HG03280 (cell line): ENCODE data around the gene TSNAXIP1.
A peak's percentile ranks its signal among the peaks of the same experiment; 100 is the strongest.

Experiments
- ATAC-seq: cut with Tn5 transposase; IDR thresholded peaks from one replicate; pipeline ENCODE4 v1.9.1; 2021; ENCODE audit warnings: mild to moderate bottlenecking, moderate library complexity; ENCODE audit not compliant: unreplicated experiment

The TSNAXIP1 gene, protein sequence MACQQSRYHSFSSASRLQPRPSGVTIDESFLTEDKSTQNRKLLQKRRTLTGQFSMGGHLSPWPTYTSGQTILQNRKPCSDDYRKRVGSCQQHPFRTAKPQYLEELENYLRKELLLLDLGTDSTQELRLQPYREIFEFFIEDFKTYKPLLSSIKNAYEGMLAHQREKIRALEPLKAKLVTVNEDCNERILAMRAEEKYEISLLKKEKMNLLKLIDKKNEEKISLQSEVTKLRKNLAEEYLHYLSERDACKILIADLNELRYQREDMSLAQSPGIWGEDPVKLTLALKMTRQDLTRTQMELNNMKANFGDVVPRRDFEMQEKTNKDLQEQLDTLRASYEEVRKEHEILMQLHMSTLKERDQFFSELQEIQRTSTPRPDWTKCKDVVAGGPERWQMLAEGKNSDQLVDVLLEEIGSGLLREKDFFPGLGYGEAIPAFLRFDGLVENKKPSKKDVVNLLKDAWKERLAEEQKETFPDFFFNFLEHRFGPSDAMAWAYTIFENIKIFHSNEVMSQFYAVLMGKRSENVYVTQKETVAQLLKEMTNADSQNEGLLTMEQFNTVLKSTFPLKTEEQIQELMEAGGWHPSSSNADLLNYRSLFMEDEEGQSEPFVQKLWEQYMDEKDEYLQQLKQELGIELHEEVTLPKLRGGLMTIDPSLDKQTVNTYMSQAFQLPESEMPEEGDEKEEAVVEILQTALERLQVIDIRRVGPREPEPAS

DNA sequence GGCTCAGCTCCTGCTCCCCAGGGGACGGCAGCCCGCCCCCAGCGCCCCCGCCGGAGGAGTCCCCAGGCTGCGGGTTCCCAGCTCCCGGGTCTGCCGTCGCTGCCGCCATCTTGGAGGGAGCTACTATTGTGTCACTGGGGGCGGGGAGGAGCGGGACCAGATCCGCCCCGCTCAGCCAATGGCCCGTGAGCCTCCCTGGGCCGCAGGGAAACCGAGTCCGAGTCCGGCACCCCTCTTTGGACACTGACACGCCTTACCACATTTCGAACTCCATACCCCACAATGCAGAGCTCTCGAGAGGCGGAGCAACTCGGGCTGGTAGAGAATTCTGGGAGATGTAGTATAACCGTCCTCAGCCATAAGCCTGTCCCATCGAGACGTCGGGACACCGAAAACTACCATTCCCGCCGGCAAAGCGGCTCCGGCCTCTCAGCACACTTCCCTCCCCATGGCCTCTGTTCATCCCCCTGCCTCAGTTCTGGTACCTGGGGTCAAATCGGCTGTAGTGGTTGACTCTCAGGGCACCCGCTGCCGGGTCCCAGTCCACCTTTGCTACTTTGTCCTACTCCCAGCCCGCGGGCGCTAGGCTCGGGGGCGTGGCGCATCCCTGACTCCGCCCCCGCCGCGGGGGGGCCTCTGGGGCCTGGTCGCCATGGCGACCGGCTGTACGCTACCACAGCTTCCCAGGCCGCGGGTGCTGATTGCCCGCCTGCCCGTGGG is at the start of gene TSNAXIP1, which contains the start of gene RANBP10:
Gene TSNAXIP1, plus strand, starts transcription at position 462 of the 720 bp plus-strand sequence. CDS start 261 bp downstream, outside the sequence.
Gene RANBP10, minus strand, starts transcription at position 133 of the 720 bp plus-strand sequence. Its CDS starts 24 bp downstream, at position 109.
- peak; percentile 91 for ATAC-seq

DNA sequence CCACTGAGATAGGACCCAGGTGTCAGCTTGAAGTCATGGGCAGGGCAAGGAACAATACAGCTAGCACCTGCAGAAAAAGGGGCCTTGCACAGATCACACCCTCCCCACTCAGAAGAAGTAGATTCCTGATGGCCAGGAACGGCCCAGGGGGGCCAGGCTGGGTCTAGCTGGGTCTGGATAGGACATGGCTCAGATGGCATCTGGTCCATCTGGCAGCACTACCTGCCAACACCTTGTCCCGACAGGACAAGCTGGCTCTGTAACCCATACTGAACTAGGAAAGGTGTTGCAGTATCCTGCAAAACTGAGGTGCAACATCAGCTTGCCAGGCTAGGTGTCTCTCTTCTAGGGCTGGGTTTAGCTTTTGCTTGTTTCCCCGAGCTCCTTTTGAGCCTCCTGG is 48.7 kb upstream of the TSNAXIP1 start:
- ATAC-seq = no peak

- no peak for ATAC-seq
Measured at GRCh38 chr16:67758966-67759365, 47.7 kb upstream of the TSNAXIP1 start.

DNA sequence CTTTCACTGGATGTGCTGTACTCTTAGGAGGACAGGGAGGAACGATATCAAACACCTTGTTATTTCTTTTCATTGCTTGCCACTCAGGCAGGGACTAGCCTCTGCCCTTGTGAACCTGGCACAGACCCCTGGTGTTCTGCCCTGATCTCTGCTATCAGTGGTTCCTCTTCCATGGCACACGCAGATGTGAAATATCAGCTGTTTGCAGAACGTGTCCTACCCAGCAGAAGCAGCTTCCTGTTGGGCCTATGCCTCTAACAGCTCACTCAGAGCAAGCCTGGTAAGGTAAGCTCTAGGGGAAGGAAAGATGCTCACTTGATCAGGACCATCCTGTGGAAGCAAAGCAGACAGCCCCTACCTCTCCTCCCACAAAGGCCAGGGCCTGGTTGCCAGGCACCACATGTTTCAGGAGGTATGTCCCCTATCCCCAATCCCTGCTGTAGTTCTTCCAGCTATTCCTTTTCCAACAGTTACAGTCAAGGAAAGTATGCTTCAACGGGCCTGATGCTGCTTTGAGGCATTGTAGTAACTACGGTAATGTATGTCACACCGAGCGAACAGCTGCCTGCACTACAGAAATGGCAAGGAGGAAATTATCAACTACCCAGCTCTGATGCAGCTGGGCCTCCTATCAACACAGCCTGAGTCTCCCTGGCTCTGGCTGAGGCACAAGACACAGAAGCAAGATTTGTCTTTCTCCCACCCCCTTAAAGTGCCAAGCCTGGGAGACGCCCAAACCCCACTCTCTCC is 46.3 kb upstream of the TSNAXIP1 start:
- no peak for ATAC-seq

DNA sequence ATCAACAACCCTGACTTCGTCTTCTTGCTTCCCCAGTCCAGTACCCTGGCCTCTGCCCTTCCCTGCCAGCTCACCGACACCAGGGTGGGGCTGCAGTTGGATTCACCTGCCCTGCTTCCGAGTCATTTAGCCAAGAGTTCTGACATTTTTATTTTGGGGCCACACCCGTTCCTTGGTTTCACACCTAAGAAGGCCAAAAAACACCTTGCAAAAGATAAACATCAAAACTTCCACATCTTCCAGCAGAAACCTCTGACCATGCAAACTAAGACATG is 45.8 kb upstream of the TSNAXIP1 start:
- ATAC-seq = no peak

GRCh38 chr16:67761924-67762323 is 44.8 kb upstream of the TSNAXIP1 start:
- ATAC-seq = no peak

DNA sequence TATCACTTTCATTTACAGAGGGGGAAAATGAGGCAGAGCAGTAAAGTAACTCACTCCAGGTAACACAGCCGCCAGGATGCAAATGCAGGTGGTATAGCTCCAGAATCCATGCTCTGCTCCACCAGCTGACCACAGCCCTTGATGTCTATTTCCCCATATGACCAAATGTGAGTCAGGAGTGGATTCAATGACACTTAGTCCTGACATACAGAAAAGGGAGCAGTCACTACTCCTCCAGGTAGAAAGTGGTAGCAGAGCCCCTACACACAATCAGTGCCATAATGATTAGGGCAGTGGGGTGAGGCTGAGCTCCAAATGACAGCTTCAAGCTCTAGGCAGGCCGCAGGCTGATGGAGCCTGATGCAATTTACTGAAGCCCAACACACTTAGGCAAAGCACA is 44.3 kb upstream of the TSNAXIP1 start:
- no peak for ATAC-seq

DNA sequence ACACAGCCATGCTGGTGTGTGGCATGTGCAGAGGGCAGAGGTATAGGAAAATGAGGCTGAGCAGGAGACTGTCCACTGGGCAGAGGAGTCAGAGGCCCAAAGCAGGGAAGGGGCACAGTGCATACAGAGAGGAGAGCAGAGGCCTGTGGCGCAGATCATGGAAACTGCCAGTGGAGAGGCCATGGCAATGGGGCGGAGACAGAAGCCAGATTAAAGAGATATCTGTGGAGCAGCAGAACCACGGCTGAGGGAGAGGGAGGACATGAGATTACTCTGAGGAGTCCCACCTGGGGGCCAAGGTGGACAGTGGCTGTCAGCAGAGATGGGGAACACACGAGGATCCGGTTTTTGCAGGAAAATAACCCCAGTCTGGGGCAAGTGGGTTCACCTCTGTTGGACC is 43.6 kb upstream of the TSNAXIP1 start:
- ATAC-seq = no peak

DNA sequence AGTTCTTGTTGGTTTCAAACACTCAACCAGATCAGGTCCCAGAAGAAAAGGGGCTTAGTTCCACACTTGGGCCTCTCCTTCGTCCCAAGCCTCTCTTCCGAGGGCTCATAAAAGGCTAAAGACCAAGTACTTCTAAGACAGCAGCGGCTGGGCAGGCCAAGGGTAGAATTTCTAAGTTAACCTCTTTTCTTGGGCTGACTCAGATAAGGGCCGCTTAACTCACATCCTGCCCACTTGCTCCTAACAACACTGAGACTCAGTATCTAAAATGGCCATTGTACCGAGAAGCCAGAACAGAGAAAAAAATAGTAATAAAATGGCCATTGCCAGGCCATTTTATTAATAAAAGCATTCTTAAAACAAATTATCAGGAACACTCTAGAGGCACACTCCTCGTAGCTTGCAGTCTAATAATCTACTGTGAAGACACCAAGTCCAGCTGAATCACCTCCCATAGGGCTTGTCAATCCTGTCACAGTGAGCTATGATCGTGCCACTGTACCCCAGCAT is 42.5 kb upstream of the TSNAXIP1 start:
- no peak for ATAC-seq

- no peak for ATAC-seq
Measured at GRCh38 chr16:67766291-67766690, 40.4 kb upstream of the TSNAXIP1 start.

DNA sequence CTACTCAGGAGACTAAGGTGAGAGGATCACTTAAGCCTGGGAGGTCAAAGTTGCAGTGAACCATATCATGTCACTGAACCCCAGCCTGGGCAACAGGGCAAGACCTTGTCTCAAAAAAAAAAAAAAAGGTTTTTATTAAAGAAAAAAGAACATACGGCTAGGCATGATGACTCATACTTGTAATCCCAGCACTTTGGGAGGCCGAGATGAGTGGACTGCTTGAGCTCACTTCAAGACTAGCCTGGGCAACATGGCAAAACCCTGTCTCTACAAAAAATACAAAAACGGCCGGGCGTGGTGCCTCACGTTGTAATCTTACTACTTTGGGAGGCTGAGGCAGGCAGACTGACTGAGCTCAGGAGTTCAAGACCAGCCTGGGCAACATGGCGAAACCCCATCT is 38.7 kb upstream of the TSNAXIP1 start:
- ATAC-seq = no peak

- no peak for ATAC-seq
Measured at GRCh38 chr16:67770346-67770991, 36.2 kb upstream of the TSNAXIP1 start.

- no peak for ATAC-seq
Measured at GRCh38 chr16:67773099-67773498, 33.6 kb upstream of the TSNAXIP1 start.

GRCh38 chr16:67773569-67774456 is 32.9 kb upstream of the TSNAXIP1 start:
- no peak for ATAC-seq

GRCh38 chr16:67774457-67774853 is 32.2 kb upstream of the TSNAXIP1 start:
- no peak for ATAC-seq

DNA sequence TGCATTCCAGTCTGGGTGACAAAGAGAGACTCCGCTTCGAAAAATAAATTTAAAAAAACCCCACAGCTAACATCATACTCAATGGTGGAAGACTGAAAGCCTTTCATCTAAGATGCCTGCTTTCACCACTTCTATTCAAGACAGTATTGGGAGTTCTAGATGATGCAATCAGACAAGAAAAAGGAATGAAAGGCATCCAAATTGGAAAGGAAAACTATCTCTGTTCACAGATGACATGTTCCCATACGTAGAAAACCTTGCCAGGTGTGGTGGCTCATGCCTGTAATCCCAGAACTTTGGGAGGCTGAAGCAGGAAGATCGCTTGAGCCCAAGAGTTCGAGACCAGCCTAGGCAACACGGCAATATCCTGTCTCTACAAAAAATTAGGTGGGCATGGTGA is 31.4 kb upstream of the TSNAXIP1 start:
- no peak for ATAC-seq

DNA sequence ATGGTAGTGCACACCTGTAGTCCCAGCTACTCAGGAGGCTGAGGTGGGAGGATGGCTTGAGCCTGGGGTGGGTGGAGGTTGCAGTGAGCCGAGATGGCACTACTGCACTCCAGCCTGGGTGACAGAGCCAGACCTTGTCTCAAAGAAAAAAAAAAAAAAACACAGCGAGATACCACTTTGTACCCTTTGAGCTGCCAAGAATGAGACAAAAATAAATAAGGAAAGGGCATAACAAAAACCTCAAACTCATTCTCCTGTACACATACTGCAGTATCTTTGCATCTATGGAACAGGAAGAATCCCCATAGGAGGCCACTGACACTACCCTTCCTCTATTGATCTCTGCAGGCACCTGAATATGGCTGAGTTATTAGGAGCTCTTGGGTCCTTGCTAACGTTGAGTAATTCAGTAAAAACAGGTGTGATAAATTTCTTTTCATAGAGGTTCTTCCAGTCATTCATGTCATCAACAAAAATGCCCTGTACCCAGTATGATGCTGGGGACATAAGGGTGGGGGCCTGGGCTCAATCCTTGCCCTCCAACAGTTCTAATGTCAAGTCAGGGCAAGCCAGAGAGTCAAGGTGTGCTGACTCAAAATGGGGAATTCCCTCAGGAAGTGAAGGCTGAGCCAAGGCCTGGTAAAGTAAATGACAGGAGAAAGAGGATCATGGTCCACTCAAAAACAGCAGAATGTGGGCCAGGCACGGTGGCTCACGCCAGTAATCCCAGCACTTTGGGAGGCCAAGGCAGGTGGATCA is 27.3 kb upstream of the TSNAXIP1 start:
- ATAC-seq = no peak

GRCh38 chr16:67780847-67781564 is 25.7 kb upstream of the TSNAXIP1 start:
- no peak for ATAC-seq
